HG02870 (cell line): ENCODE results near the gene WWP2.
"Not testable (repeated sequence)": the region's sequence is repeated elsewhere in the genome, so short reads cannot be mapped to it uniquely, and the experiment has no call there.

ENCODE experiments used
- ATAC-seq: cut with Tn5 transposase; IDR thresholded peaks from one replicate; pipeline ENCODE4 v1.9.1; 2021; ENCODE audit warnings: mild to moderate bottlenecking, moderate library complexity; ENCODE audit not compliant: unreplicated experiment

WWP2 gene

GRCh38 chr16:69745232-69745612 is 16.9 kb upstream of the WWP2 start:
- no peak for ATAC-seq

GRCh38 chr16:69745959-69746358 is 16.2 kb upstream of the WWP2 start:
- no peak for ATAC-seq

- no peak for ATAC-seq
Observed at GRCh38 chr16:69747115-69747514, 15.0 kb upstream of the WWP2 start.

GRCh38 chr16:69748694-69749345 is 13.3 kb upstream of the WWP2 start:
- no peak for ATAC-seq

- no peak for ATAC-seq
Observed at GRCh38 chr16:69754143-69754468, 8.0 kb upstream of the WWP2 start.

GRCh38 chr16:69754469-69755310 is 7.4 kb upstream of the WWP2 start, which contains the start of gene NOB1:
NOB1 (minus strand) TSS chr16:69754926; CDS start chr16:69754910, 16 bp downstream.
- peak; percentile 94 for ATAC-seq

GRCh38 chr16:69756705-69757104 is 5.4 kb upstream of the WWP2 start:
- ATAC-seq, result no peak

- ATAC-seq, result not testable (repeated sequence)
Observed at GRCh38 chr16:69757375-69757774, 4.8 kb upstream of the WWP2 start.

- ATAC-seq, result peak; percentile 10
Observed at GRCh38 chr16:69762814-69763598, 874 bp downstream of the WWP2 start.

- no peak for ATAC-seq
Observed at GRCh38 chr16:69763599-69763942, 1.4 kb downstream of the WWP2 start.

GRCh38 chr16:69767459-69768229 is 5.5 kb downstream of the WWP2 start:
- no peak for ATAC-seq

- ATAC-seq, result no peak
Observed at GRCh38 chr16:69768666-69769065, 6.5 kb downstream of the WWP2 start.

- ATAC-seq, result no peak
Observed at GRCh38 chr16:69769404-69769803, 7.3 kb downstream of the WWP2 start.

GRCh38 chr16:69771651-69771967 is 9.5 kb downstream of the WWP2 start:
- ATAC-seq, result no peak

- no peak for ATAC-seq
Observed at GRCh38 chr16:69773260-69773947, 11.3 kb downstream of the WWP2 start.

- no peak for ATAC-seq
Observed at GRCh38 chr16:69775563-69775962, 13.4 kb downstream of the WWP2 start.

GRCh38 chr16:69779724-69780123 is 17.6 kb downstream of the WWP2 start:
- ATAC-seq, result no peak

- no peak for ATAC-seq
Observed at GRCh38 chr16:69781118-69781517, 19.0 kb downstream of the WWP2 start.

GRCh38 chr16:69784586-69784985 is 22.5 kb downstream of the WWP2 start:
- ATAC-seq, result no peak

GRCh38 chr16:69787883-69788282 is 25.8 kb downstream of the WWP2 start:
- ATAC-seq, result no peak
